Smooth muscle cell (in vitro differentiated cells): ENCODE measurements around the gene TIGD1. TPM values are rescaled to one million over a fixed set of nuclear protein-coding genes. Genes with fewer than 3 reads are reported as not detected.

ENCODE experiments used
- DNase-seq: peaks from one replicate; lab custom pipeline; 2025; ENCODE audit not compliant: unreplicated experiment; lab: John Stamatoyannopoulos, UW
- H2AFZ ChIP-seq: fragments of 200-600 bp; sonication (generic); 2 replicates; pipeline ENCODE4 v1.6.0; 2016; ENCODE audit warnings: antibody characterized with exemption, low read depth, mild to moderate bottlenecking
- H3F3A ChIP-seq: fragments of 200-600 bp; sonication (generic); 2 replicates; pipeline ENCODE4 v1.6.0; 2017; ENCODE audit warnings: antibody characterized with exemption, low read depth
- H3K27ac ChIP-seq: fragments of 200-600 bp; sonication (generic); 2 replicates; pipeline ENCODE4 v1.5.1; 2016; ENCODE audit warnings: low read depth, mild to moderate bottlenecking
- H3K27me3 ChIP-seq: fragments of 200-600 bp; sonication (generic); 2 replicates; pipeline ENCODE4 v1.6.1; 2016; ENCODE audit warnings: low read depth, mild to moderate bottlenecking
- H3K36me3 ChIP-seq: fragments of 200-600 bp; sonication (generic); 2 replicates; pipeline ENCODE4 v1.5.1; 2016; ENCODE audit warnings: low read depth
- H3K4me1 ChIP-seq: fragments of 200-600 bp; sonication (generic); 2 replicates; pipeline ENCODE4 v1.5.1; 2016; ENCODE audit warnings: low read depth
- H3K4me2 ChIP-seq: fragments of 200-600 bp; sonication (generic); 2 replicates; pipeline ENCODE4 v1.6.0; 2016; ENCODE audit warnings: mild to moderate bottlenecking
- H3K4me3 ChIP-seq: fragments of 200-600 bp; sonication (generic); 2 replicates; pipeline ENCODE4 v1.5.1; 2016; ENCODE audit warnings: mild to moderate bottlenecking
- H3K79me2 ChIP-seq: fragments of 200-600 bp; sonication (generic); 2 replicates; pipeline ENCODE4 v1.6.0; 2016; ENCODE audit warnings: low read depth, mild to moderate bottlenecking
- H3K9ac ChIP-seq: fragments of 200-600 bp; sonication (generic); 2 replicates; pipeline ENCODE4 v1.6.0; 2016; ENCODE audit warnings: low read depth
- H3K9me3 ChIP-seq: fragments of 200-600 bp; sonication (generic); replicated peaks from 2 replicates; pipeline ENCODE4 v1.5.1; 2016; ENCODE audit warnings: low read depth
- H4K20me1 ChIP-seq: fragments of 200-600 bp; sonication (generic); 2 replicates; pipeline ENCODE4 v1.6.0; 2016; ENCODE audit warnings: low read depth
- CTCF ChIP-seq: fragments of 200-600 bp; sonication (generic); IDR thresholded peaks from 2 replicates; pipeline ENCODE4 v1.5.1; 2017; ENCODE audit warnings: borderline replicate concordance, mild to moderate bottlenecking, antibody characterized with exemption; ENCODE audit not compliant: insufficient read depth, poor library complexity, severe bottlenecking
- WGBS: methylation state at CpG from one replicate; pipeline ENCODE4 v1.1.7; 2016; ENCODE audit warnings: low lambda C conversion rate; 5-methylcytosine and 5-hydroxymethylcytosine counted together
- polyA plus RNA-seq: library from polyadenylated mRNA; unstranded; fragments of >200 nt; fragmentation: Nextera tagmentation; extraction: Ambion mirVana; gene quantifications from 2 replicates; pipeline ENCODE4 v1.2.1, GENCODE V29; 2016
- total RNA-seq: library from RNA; depleted of rRNA; stranded (reverse); fragments of >200 nt; gene quantifications from 2 replicates; pipeline ENCODE4 v1.2.3, GENCODE V29; 2014

TIGD1 gene
- total and polyA plus RNA-seq, 2 experiments from 2014 or later = 2.9 to 8.1 TPM

- DNase-seq = no peak
- H3K4me3 ChIP-seq = no peak overlapping the region
- no peak overlapping the region for H2AFZ ChIP-seq
- no peak overlapping the region for H3K4me2 ChIP-seq
- H4K20me1 ChIP-seq = peaks cover 7% of the 10 kb centered on the region
- no peaks in the 10 kb centered on the region for H3F3A ChIP-seq
- no peaks in the 10 kb centered on the region for H3K9me3 ChIP-seq
- H3K27ac ChIP-seq = no peak overlapping the region
- no peak for TF ChIP-seq CTCF
- H3K27me3 ChIP-seq = no peaks in the 10 kb centered on the region
- no peaks in the 10 kb centered on the region for H3K36me3 ChIP-seq
- H3K9ac ChIP-seq = no peak overlapping the region
- peaks cover 23% of the 10 kb centered on the region for H3K79me2 ChIP-seq
- H3K4me1 ChIP-seq = peaks cover 5% of the 10 kb centered on the region
- 97% methylated on average over 6 of the region's 6 CpGs for WGBS
Measured at GRCh38 chr2:232544674-232545073, 5.7 kb downstream of the TIGD1 start.

- H3K4me2 ChIP-seq = no peak overlapping the region
- no peaks in the 10 kb centered on the region for H3K36me3 ChIP-seq
- no peaks in the 10 kb centered on the region for H3K9me3 ChIP-seq
- no peak overlapping the region for H3K27ac ChIP-seq
- TF ChIP-seq CTCF = no peak
- WGBS = 93% methylated on average over 19 of the region's 19 CpGs
- DNase-seq = no peak
- H3K9ac ChIP-seq = no peak overlapping the region
- no peak overlapping the region for H3K4me3 ChIP-seq
- peaks cover 7% of the 10 kb centered on the region for H4K20me1 ChIP-seq
- H3K4me1 ChIP-seq = peaks cover 6% of the 10 kb centered on the region
- no peak overlapping the region for H2AFZ ChIP-seq
- H3F3A ChIP-seq = no peaks in the 10 kb centered on the region
- peaks cover 17% of the 10 kb centered on the region for H3K79me2 ChIP-seq
- no peaks in the 10 kb centered on the region for H3K27me3 ChIP-seq
Measured at GRCh38 chr2:232543928-232544631, 6.3 kb downstream of the TIGD1 start.

DNA sequence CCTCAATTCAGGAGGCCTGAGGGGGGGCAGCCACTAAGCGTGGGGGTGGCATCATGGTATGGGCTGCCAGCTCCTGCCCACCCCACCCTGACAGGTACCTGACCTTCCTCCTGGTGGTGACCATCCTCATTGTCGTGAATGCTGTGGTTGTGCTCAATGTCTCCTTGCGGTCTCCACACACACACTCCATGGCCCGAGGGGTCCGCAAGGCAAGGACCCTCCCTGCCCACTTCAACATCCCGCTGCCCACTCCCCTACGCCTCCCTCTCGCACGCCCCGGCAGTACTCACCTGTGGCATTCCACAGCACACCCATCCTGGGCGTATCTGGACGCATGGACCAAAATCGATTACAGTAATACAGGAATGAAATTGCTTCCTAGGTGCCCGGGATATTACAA lies 6.9 kb downstream of the TIGD1 start:
- Histone ChIP-seq H3K9me3 (no peaks in the 10 kb centered on the region), H3K4me3 (no peak overlapping the region), H2AFZ (no peak overlapping the region), H3K79me2 (peaks cover 11% of the 10 kb centered on the region), H3K36me3 (no peaks in the 10 kb centered on the region), H4K20me1 (peaks cover 7% of the 10 kb centered on the region), H3K4me1 (peaks cover 6% of the 10 kb centered on the region), H3K27me3 (no peaks in the 10 kb centered on the region), H3K27ac (no peak overlapping the region), H3K9ac (no peak overlapping the region), H3K4me2 (no peak overlapping the region), H3F3A (no peaks in the 10 kb centered on the region)
- 94% methylated on average over 14 of the region's 14 CpGs for WGBS
- no peak for TF ChIP-seq CTCF
- no peak for DNase-seq
